ENCODE data around the gene CDK14. TPM values are rescaled to one million over a fixed set of nuclear protein-coding genes. Genes with fewer than 3 reads are reported as not detected.

CDK14 gene
- total and polyA plus RNA-seq, 4 donors: 4.2 to 12.4 (median 7.4) TPM

GRCh38 chr7:91230100-91230499 is 634.0 kb downstream of the CDK14 start:
- Histone ChIP-seq H3K4me1 (ENCODE audit: control insufficient read depth in 4 of 4, insufficient read depth in 4 of 4, low read length in 3 of 4) (no peaks in the 10 kb centered on the region), H3K27ac (ENCODE audit: low read depth in 1 of 2, low read length in 2 of 2) (no peak overlapping the region), H3K4me3 (ENCODE audit: low read depth in 1 of 3, low read length in 3 of 3) (no peak overlapping the region), H3K27me3 (ENCODE audit: control insufficient read depth in 4 of 4, insufficient read depth in 4 of 4, low read length in 3 of 4) (no peaks in the 10 kb centered on the region), H3K36me3 (ENCODE audit: control insufficient read depth in 4 of 4, insufficient read depth in 3 of 4, low read depth in 1 of 4, low read length in 3 of 4) (no peaks in the 10 kb centered on the region), H3K9me3 (ENCODE audit: control insufficient read depth in 4 of 4, low read length in 3 of 4) (no peaks in the 10 kb centered on the region), H3K9ac (ENCODE audit: low read depth in 1 of 2, low read length in 2 of 2) (no peak overlapping the region)
- WGBS: 84% methylated on average over 2 of the region's 2 CpGs
- TF ChIP-seq YY1 (IDR thresholded peaks at IDR 0.05) (no peak), GABPA (IDR thresholded peaks at IDR 0.05 in 1 of 2, conservative IDR thresholded peaks at IDR 0.05 in 1 of 2) (no peak), RAD21 (IDR thresholded peaks at IDR 0.05) (no peak), JUND (IDR thresholded peaks at IDR 0.05) (no peak), ATF3 (IDR thresholded peaks at IDR 0.05) (no peak), SP1 (IDR thresholded peaks at IDR 0.05) (no peak), HNF4G (IDR thresholded peaks at IDR 0.05) (no peak), HNF4A (conservative IDR thresholded peaks at IDR 0.05) (no peak), FOXA2 (IDR thresholded peaks at IDR 0.05) (no peak)
- no peak for DNase-seq (ENCODE audit: low spot score)

- TF ChIP-seq EGR1 (IDR thresholded peaks at IDR 0.05; ENCODE audit: low read depth in 2 of 2) (no peak), JUND (IDR thresholded peaks at IDR 0.05) (no peak), HNF4A (conservative IDR thresholded peaks at IDR 0.05) (no peak), YY1 (IDR thresholded peaks at IDR 0.05) (no peak)
- no peak overlapping the region for H3K9ac ChIP-seq (ENCODE audit: low read depth in 1 of 2, low read length in 2 of 2)
- H3K4me1 ChIP-seq (ENCODE audit: control insufficient read depth in 4 of 4, insufficient read depth in 4 of 4, low read length in 3 of 4): no peaks in the 10 kb centered on the region
- no peaks in the 10 kb centered on the region for H3K27me3 ChIP-seq (ENCODE audit: control insufficient read depth in 4 of 4, insufficient read depth in 4 of 4, low read length in 3 of 4)
- no peak for DNase-seq (ENCODE audit: low spot score)
- H3K9me3 ChIP-seq (ENCODE audit: control insufficient read depth in 4 of 4, low read length in 3 of 4): no peaks in the 10 kb centered on the region
- 85% methylated on average over 3 of the region's 3 CpGs for WGBS
- no peak overlapping the region for H3K27ac ChIP-seq (ENCODE audit: low read depth in 1 of 2, low read length in 2 of 2)
- H3K4me3 ChIP-seq (ENCODE audit: low read depth in 1 of 3, low read length in 3 of 3): no peak overlapping the region
- no peaks in the 10 kb centered on the region for H3K36me3 ChIP-seq (ENCODE audit: control insufficient read depth in 4 of 4, insufficient read depth in 3 of 4, low read depth in 1 of 4, low read length in 3 of 4)
Observed at GRCh38 chr7:91230503-91230902, 634.4 kb downstream of the CDK14 start.

- no peak overlapping the region for H3K9ac ChIP-seq (ENCODE audit: low read depth in 1 of 2, low read length in 2 of 2)
- WGBS: 81% methylated on average over 8 of the region's 8 CpGs
- DNase-seq (ENCODE audit: low spot score): no peak
- H3K9me3 ChIP-seq (ENCODE audit: control insufficient read depth in 4 of 4, low read length in 3 of 4): no peaks in the 10 kb centered on the region
- H3K36me3 ChIP-seq (ENCODE audit: control insufficient read depth in 4 of 4, insufficient read depth in 3 of 4, low read depth in 1 of 4, low read length in 3 of 4): no peaks in the 10 kb centered on the region
- H3K4me3 ChIP-seq (ENCODE audit: low read depth in 1 of 3, low read length in 3 of 3): no peak overlapping the region
- H3K27me3 ChIP-seq (ENCODE audit: control insufficient read depth in 4 of 4, insufficient read depth in 4 of 4, low read length in 3 of 4): no peaks in the 10 kb centered on the region
- no peaks in the 10 kb centered on the region for H3K4me1 ChIP-seq (ENCODE audit: control insufficient read depth in 4 of 4, insufficient read depth in 4 of 4, low read length in 3 of 4)
- H3K27ac ChIP-seq (ENCODE audit: low read depth in 1 of 2, low read length in 2 of 2): no peak overlapping the region
- TF ChIP-seq HNF4A (conservative IDR thresholded peaks at IDR 0.05) (no peak), ATF3 (IDR thresholded peaks at IDR 0.05) (no peak), NR2F2 (IDR thresholded peaks at IDR 0.05) (no peak)
Observed at GRCh38 chr7:91233212-91233611, 637.1 kb downstream of the CDK14 start.

GRCh38 chr7:91235211-91235832 is 639.2 kb downstream of the CDK14 start:
- no peaks in the 10 kb centered on the region for H3K36me3 ChIP-seq (ENCODE audit: control insufficient read depth in 4 of 4, insufficient read depth in 3 of 4, low read depth in 1 of 4, low read length in 3 of 4)
- no peak overlapping the region for H3K27ac ChIP-seq (ENCODE audit: low read depth in 1 of 2, low read length in 2 of 2)
- TF ChIP-seq CTCF (IDR thresholded peaks at IDR 0.05; ENCODE audit: low read depth, low read length, missing input control) (no peak), HNF4A (conservative IDR thresholded peaks at IDR 0.05) (no peak), ZBTB33 (IDR thresholded peaks at IDR 0.05) (no peak), SP1 (IDR thresholded peaks at IDR 0.05) (no peak), ATF3 (IDR thresholded peaks at IDR 0.05) (no peak), FOXA2 (IDR thresholded peaks at IDR 0.05) (no peak), RAD21 (IDR thresholded peaks at IDR 0.05) (no peak), EGR1 (IDR thresholded peaks at IDR 0.05; ENCODE audit: low read depth in 2 of 2) (no peak)
- H3K9me3 ChIP-seq (ENCODE audit: control insufficient read depth in 4 of 4, low read length in 3 of 4): no peaks in the 10 kb centered on the region
- peaks cover 2 to 7% (median 6%) of the 10 kb centered on the region in 4 donors for H3K4me1 ChIP-seq (ENCODE audit: control insufficient read depth in 4 of 4, insufficient read depth in 4 of 4, low read length in 3 of 4)
- no peaks in the 10 kb centered on the region for H3K27me3 ChIP-seq (ENCODE audit: control insufficient read depth in 4 of 4, insufficient read depth in 4 of 4, low read length in 3 of 4)
- DNase-seq (ENCODE audit: low spot score): no peak
- no peak overlapping the region for H3K9ac ChIP-seq (ENCODE audit: low read depth in 1 of 2, low read length in 2 of 2)
- no peak overlapping the region for H3K4me3 ChIP-seq (ENCODE audit: low read depth in 1 of 3, low read length in 3 of 3)
- WGBS: 77% methylated on average over 6 of the region's 6 CpGs
